Measurements from ENCODE around the gene KLHL7. TPM values are rescaled to one million over a fixed set of nuclear protein-coding genes. Genes with fewer than 3 reads are reported as not detected.
"Not testable (repeated sequence)": the region's sequence is repeated elsewhere in the genome, so short reads cannot be mapped to it uniquely, and the experiment has no call there.

KLHL7 gene
- total RNA-seq, 1 donor from 2014 or later: 44.0 TPM

DNA sequence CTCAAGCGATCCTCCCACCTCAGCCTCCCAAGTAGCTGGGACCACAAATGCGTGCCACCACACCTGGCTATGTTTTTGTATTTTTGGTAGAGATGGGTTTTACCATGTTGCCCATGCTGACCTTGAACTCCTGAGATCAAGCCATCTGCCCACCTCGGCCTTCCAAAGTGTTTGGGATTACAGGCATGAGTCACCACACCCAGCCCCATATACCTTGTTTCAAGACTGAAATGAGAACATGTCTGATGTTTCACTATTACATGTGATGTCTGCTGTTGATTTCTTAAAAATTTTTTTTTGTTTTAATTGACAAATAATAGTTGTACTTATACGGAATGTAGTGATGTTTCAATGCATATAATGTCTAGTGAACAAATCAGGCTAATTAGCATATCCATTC, 14.5 kb downstream of the KLHL7 start:
- Mint-ChIP-seq H3K27ac (no peak overlapping the region), H3K36me3 (peaks cover 15% of the 10 kb centered on the region), H3K27me3 (ENCODE audit: low read depth) (no peaks in the 10 kb centered on the region), H3K9me3 (no peaks in the 10 kb centered on the region), H3K4me3 (no peak overlapping the region), H3K4me1 (peaks cover 5% of the 10 kb centered on the region)
- no peak for TF ChIP-seq CTCF (IDR thresholded peaks at IDR 0.05; ENCODE audit: unreplicated experiment)
- no peak for DNase-seq (ENCODE audit: low spot score in 2 of 2, unreplicated experiment in 2 of 2)

- no peak for DNase-seq (ENCODE audit: low spot score in 2 of 2, unreplicated experiment in 2 of 2)
- Mint-ChIP-seq H3K27me3 (ENCODE audit: low read depth) (no peaks in the 10 kb centered on the region), H3K4me3 (no peak overlapping the region), H3K4me1 (peaks cover 3% of the 10 kb centered on the region), H3K9me3 (no peaks in the 10 kb centered on the region), H3K36me3 (peaks cover 18% of the 10 kb centered on the region), H3K27ac (no peak overlapping the region)
- TF ChIP-seq CTCF (IDR thresholded peaks at IDR 0.05; ENCODE audit: unreplicated experiment): no peak
These were observed 15.6 kb downstream of the KLHL7 start for GRCh38 chr7:23121165-23121564.

- peaks cover 35% of the 10 kb centered on the region for H3K36me3 Mint-ChIP-seq
- no peak for DNase-seq (ENCODE audit: low spot score in 2 of 2, unreplicated experiment in 2 of 2)
- H3K4me3 Mint-ChIP-seq: no peak overlapping the region
- no peak for TF ChIP-seq CTCF (IDR thresholded peaks at IDR 0.05; ENCODE audit: unreplicated experiment)
- no peaks in the 10 kb centered on the region for H3K27me3 Mint-ChIP-seq (ENCODE audit: low read depth)
- H3K27ac Mint-ChIP-seq: no peak overlapping the region
- no peaks in the 10 kb centered on the region for H3K4me1 Mint-ChIP-seq
- peaks cover 1% of the 10 kb centered on the region for H3K9me3 Mint-ChIP-seq
These were observed 17.4 kb downstream of the KLHL7 start for GRCh38 chr7:23123007-23123406.

GRCh38 chr7:23123465-23123864, 17.9 kb downstream of the KLHL7 start:
- H3K4me3 Mint-ChIP-seq: no peak overlapping the region
- no peaks in the 10 kb centered on the region for H3K4me1 Mint-ChIP-seq
- DNase-seq (ENCODE audit: low spot score in 2 of 2, unreplicated experiment in 2 of 2): no peak
- peaks cover 4% of the 10 kb centered on the region for H3K9me3 Mint-ChIP-seq
- peaks cover 39% of the 10 kb centered on the region for H3K36me3 Mint-ChIP-seq
- no peak overlapping the region for H3K27ac Mint-ChIP-seq
- H3K27me3 Mint-ChIP-seq (ENCODE audit: low read depth): no peaks in the 10 kb centered on the region
- no peak for TF ChIP-seq CTCF (IDR thresholded peaks at IDR 0.05; ENCODE audit: unreplicated experiment)

- no peak for DNase-seq (ENCODE audit: low spot score in 2 of 2, unreplicated experiment in 2 of 2)
- peaks cover 27% of the 10 kb centered on the region for H3K9me3 Mint-ChIP-seq
- H3K27ac Mint-ChIP-seq: no peak overlapping the region
- TF ChIP-seq CTCF (IDR thresholded peaks at IDR 0.05; ENCODE audit: unreplicated experiment): no peak
- no peak overlapping the region for H3K4me3 Mint-ChIP-seq
- H3K27me3 Mint-ChIP-seq (ENCODE audit: low read depth): no peaks in the 10 kb centered on the region
- H3K36me3 Mint-ChIP-seq: peaks cover 68% of the 10 kb centered on the region
- H3K4me1 Mint-ChIP-seq: no peaks in the 10 kb centered on the region
These were observed 23.5 kb downstream of the KLHL7 start for GRCh38 chr7:23129036-23129435.

GRCh38 chr7:23131799-23132198, 26.2 kb downstream of the KLHL7 start:
- H3K27me3 Mint-ChIP-seq (ENCODE audit: low read depth); H3K27ac Mint-ChIP-seq; H3K4me1 Mint-ChIP-seq; H3K4me3 Mint-ChIP-seq; DNase-seq (ENCODE audit: low spot score in 2 of 2, unreplicated experiment in 2 of 2): not testable (repeated sequence)
- Mint-ChIP-seq H3K9me3 (peaks cover 27% of the 10 kb centered on the region), H3K36me3 (peaks cover 53% of the 10 kb centered on the region)

All from mesothelial cell of epicardium (in vitro differentiated cells).